Memory B cell (primary cell): ENCODE results near the gene CTPS2.

Experiments
- ATAC-seq: fragments of 150-1000 bp; cut with Tn5 transposase; 2 replicates; pipeline ENCODE4 v1.10.0; 2021; ENCODE audit warnings: low read depth, mild to moderate bottlenecking, moderate library complexity
- DNase-seq, 2 donors: peaks; one replicate each; pipeline ENCODE4 v3.0.0; 2022; ENCODE audit warnings: low spot score in 2 of 2
- H3K27ac Mint-ChIP-seq: one replicate; pipeline ENCODE4 v1.8.0; 2022; ENCODE audit warnings: mild to moderate bottlenecking, moderate library complexity, mixed read lengths
- H3K27me3 Mint-ChIP-seq: one replicate; pipeline ENCODE4 v1.8.0; 2022; ENCODE audit warnings: mixed read lengths
- H3K36me3 Mint-ChIP-seq: one replicate; pipeline ENCODE4 v1.8.0; 2022; ENCODE audit warnings: mild to moderate bottlenecking, mixed read lengths
- H3K4me1 Mint-ChIP-seq: one replicate; pipeline ENCODE4 v1.8.0; 2022; ENCODE audit warnings: mixed read lengths
- H3K4me3 Mint-ChIP-seq: one replicate; pipeline ENCODE4 v1.8.0; 2022; ENCODE audit warnings: mild to moderate bottlenecking, moderate library complexity, mixed read lengths
- H3K9me3 Mint-ChIP-seq: one replicate; pipeline ENCODE4 v1.8.0; 2022; ENCODE audit warnings: mixed read lengths

Gene CTPS2

DNA sequence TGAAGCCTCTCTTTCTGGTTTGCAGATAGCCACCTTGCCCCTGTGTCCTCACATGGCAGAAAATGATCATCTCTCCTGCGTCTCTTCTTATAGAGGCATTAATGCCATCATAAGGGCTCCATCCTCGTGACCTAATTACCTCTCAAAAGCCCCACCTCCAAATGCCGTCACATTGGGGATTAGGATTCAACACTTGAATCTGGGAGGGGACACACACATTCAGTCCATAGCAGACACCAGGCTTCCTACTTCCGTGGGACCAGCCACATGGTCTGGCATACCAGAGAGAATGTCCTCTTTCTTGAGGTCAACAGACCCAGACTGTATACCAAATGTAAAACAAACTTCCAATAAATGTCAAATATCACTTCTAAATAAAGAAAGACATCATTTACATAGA lies 144.8 kb downstream of the CTPS2 start:
- Mint-ChIP-seq H3K4me1 (no peaks in the 10 kb centered on the region), H3K36me3 (no peaks in the 10 kb centered on the region), H3K9me3 (no peaks in the 10 kb centered on the region), H3K27ac (no peak overlapping the region), H3K27me3 (no peaks in the 10 kb centered on the region), H3K4me3 (no peak overlapping the region)
- ATAC-seq (no peak), DNase-seq (no peak)

GRCh38 chrX:16566571-16566970 lies 145.9 kb downstream of the CTPS2 start:
- DNase-seq: no peak
- no peak overlapping the region for H3K27ac Mint-ChIP-seq
- H3K4me1 Mint-ChIP-seq: no peaks in the 10 kb centered on the region

DNA sequence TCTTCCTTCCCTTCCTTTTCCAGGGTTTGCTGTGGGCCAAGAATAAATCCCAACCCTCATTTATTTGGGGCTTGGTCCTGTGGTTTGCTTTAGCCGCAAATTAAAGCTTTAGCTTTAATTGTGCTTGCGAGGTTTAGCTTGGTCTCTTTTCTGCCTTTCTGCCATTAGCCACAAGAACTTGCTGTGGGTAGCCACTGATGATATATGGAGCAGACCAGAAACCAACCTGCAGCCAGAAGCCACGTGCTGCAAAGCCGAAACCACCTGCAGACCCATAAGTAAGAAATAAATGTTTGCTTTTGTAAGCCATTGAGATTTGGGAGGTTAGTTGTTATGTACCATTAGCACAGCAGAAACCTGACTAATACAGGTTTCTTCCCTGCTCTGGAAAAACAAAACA lies 152.3 kb downstream of the CTPS2 start:
- Mint-ChIP-seq H3K4me1 (no peaks in the 10 kb centered on the region), H3K9me3 (peaks cover 3% of the 10 kb centered on the region), H3K27ac (no peak overlapping the region), H3K36me3 (no peaks in the 10 kb centered on the region), H3K4me3 (no peak overlapping the region), H3K27me3 (no peaks in the 10 kb centered on the region)
- DNase-seq (no peak), ATAC-seq (no peak)

More at GRCh38 chrX:16566571-16566970, 145.9 kb downstream of the CTPS2 start:
- Mint-ChIP-seq H3K36me3 (no peaks in the 10 kb centered on the region), H3K4me3 (no peak overlapping the region), H3K27me3 (no peaks in the 10 kb centered on the region), H3K9me3 (no peaks in the 10 kb centered on the region)
- no peak for ATAC-seq

DNA sequence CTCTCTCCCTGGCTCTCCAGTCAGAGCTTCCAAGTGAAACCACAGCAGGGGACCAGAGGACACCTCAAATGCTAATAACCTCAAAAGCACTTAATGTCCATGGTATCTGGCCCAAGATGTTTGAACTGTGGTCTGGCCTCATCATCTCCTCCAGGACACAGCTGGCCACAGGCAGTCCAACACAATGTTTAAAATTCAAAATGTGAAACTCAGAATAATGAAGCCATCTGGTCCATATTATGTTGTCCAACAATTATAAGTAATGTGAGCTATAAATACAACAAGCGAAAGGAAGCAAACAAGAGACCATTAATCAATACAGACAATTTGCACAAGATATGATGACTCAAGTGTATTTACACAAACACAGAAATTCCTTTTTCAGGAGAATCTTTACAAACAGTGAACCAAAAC lies 153.3 kb downstream of the CTPS2 start:
- ATAC-seq (no peak), DNase-seq (no peak)
- Mint-ChIP-seq H3K9me3 (peaks cover 3% of the 10 kb centered on the region), H3K36me3 (no peaks in the 10 kb centered on the region), H3K27me3 (no peaks in the 10 kb centered on the region), H3K4me1 (no peaks in the 10 kb centered on the region), H3K27ac (no peak overlapping the region), H3K4me3 (no peak overlapping the region)

DNA sequence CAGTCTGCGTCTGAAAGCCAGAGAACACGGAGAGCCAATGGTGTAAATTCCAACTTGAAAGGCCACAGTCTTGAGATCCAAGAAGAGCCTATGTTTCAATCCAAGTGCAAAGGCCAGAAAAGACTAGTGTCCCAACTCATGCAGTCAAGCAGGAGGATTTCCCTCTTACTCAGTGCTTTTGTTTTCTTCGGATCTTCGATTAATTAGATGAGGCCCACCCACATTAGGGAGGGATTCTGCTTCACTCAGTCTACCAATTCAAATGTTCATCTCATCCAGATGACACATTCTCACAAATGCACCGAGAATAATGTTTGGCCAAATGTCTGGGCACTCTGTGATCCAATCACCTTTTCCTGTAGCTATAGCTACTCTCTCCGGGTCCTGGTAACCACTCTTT lies 154.0 kb downstream of the CTPS2 start:
- H3K9me3 Mint-ChIP-seq: peaks cover 3% of the 10 kb centered on the region
- H3K4me1 Mint-ChIP-seq: no peaks in the 10 kb centered on the region
- no peak overlapping the region for H3K27ac Mint-ChIP-seq
- H3K4me3 Mint-ChIP-seq: no peak overlapping the region
- ATAC-seq (no peak), DNase-seq (no peak)
- no peaks in the 10 kb centered on the region for H3K27me3 Mint-ChIP-seq
- H3K36me3 Mint-ChIP-seq: no peaks in the 10 kb centered on the region

DNA sequence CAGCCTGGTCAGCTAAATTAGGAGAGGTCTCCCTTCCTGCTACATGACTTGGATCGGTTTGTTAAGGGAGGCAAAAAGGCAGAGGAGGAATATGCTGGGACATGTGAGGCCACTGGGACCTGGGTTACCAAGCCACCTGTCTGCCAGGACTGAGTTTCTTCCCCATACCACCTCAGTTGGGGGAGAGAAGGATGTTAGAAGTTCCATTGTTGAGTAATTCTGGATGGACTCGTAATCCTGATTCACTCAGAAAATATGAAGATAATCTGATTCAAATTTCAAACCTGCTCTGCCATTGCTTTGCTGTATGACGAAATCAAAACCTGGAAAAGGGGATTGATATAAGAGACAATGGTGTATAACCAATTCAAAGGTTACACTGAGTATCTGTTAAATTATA lies 159.9 kb downstream of the CTPS2 start:
- H3K27me3 Mint-ChIP-seq: no peaks in the 10 kb centered on the region
- no peak overlapping the region for H3K27ac Mint-ChIP-seq
- no peak for ATAC-seq
- DNase-seq: no peak
- H3K4me3 Mint-ChIP-seq: no peak overlapping the region
- H3K36me3 Mint-ChIP-seq: no peaks in the 10 kb centered on the region
- peaks cover 6% of the 10 kb centered on the region for H3K9me3 Mint-ChIP-seq
- H3K4me1 Mint-ChIP-seq: no peaks in the 10 kb centered on the region

DNA sequence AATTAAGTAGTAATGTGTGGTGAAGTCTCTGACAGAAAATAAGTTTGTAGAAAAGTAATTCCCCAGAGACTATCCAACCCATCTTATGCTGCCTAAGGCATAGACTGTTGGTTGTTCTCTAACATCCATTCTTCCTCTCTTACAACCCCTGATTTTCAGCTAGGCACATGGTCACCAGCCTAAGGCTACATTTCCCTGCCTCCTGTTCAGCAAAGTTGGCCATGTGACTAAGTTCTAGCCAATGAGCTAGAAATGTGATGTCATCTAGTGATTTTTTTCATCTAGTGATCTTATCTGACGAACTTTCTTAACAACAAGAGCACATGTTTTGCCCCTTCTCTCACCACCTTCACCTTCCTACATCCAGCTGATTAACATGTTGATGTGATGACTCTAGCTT lies 164.8 kb downstream of the CTPS2 start:
- DNase-seq (no peak), ATAC-seq (no peak)
- H3K27ac Mint-ChIP-seq: no peak overlapping the region
- H3K27me3 Mint-ChIP-seq: no peaks in the 10 kb centered on the region
- H3K36me3 Mint-ChIP-seq: no peaks in the 10 kb centered on the region
- no peaks in the 10 kb centered on the region for H3K4me1 Mint-ChIP-seq
- no peak overlapping the region for H3K4me3 Mint-ChIP-seq
- H3K9me3 Mint-ChIP-seq: peaks cover 2% of the 10 kb centered on the region

GRCh38 chrX:16544969-16545368 lies 167.5 kb downstream of the CTPS2 start:
- ATAC-seq (no peak), DNase-seq (no peak)
- H3K36me3 Mint-ChIP-seq: no peaks in the 10 kb centered on the region
- H3K27me3 Mint-ChIP-seq: peaks cover 2% of the 10 kb centered on the region
- H3K9me3 Mint-ChIP-seq: no peaks in the 10 kb centered on the region
- no peak overlapping the region for H3K27ac Mint-ChIP-seq
- no peak overlapping the region for H3K4me3 Mint-ChIP-seq
- H3K4me1 Mint-ChIP-seq: no peaks in the 10 kb centered on the region
